ENCODE measurements around the gene TAF6L. TPM values are rescaled to one million over a fixed set of nuclear protein-coding genes. Genes with fewer than 3 reads are reported as not detected.

The TAF6L gene
- total and polyA plus RNA-seq, 9 of the 15 experiments (the other 6 are each of a cell fraction or from before 2014, with no cell fraction given): 0.04 to 45.5 (median 20.8) TPM

GRCh38 chr11:62725646-62726045 lies 45.5 kb upstream of the TAF6L start (continued):
- TF ChIP-seq FOXP1 (CRISPR knock-in tag; IDR thresholded peaks at IDR 0.05) (no peak), ILK (tag; IDR thresholded peaks at IDR 0.05; ENCODE audit: borderline replicate concordance, low read depth) (no peak)

GRCh38 chr11:62726156-62726914 lies 44.9 kb upstream of the TAF6L start:
- WGBS (ENCODE audit: insufficient coverage, low coverage, missing lambda C conversion rate): under 1% methylated on average over 47 of the region's 51 CpGs
- DNase-seq (ENCODE audit: extremely low read depth in 1 of 4, low spot score in 3 of 4): peak in 3 of 4 experiments; percentile 24 to 35 (median 29)
- ChIA-PET POLR2A (interaction anchor here (0.6 to 4.5 kb wide), 17 partner anchors 8 to 571 kb away, joined by 3 to 31 read pairs (median 6); partner anchors contain the start of genes BSCL2, C11orf98, CSKMT and GNG3), CTCF (ENCODE audit: low intra/inter-chr PET ratio) (interaction anchor here (0.6 kb wide), 1 partner anchor 79 kb away, joined by 5 read pairs; the partner anchor contains the start of gene NXF1)
- H3K27ac ChIP-seq (ENCODE audit: extremely low read depth, low read depth, low read length): peak overlapping the region; percentile 99
- H3K4me3 ChIP-seq: peak overlapping the region; percentile 90
- H3K9ac ChIP-seq (ENCODE audit: insufficient read depth in 1 of 2, low read depth in 2 of 2, low read length in 2 of 2): peak overlapping the region; percentile 98 to 100
- BruUV-seq (replicated peaks): no TSS peak
- H3K4me1 ChIP-seq (replicated peaks in 1 of 2; ENCODE audit: control insufficient read depth in 2 of 2, insufficient read depth in 2 of 2, low read length in 2 of 2): peaks cover 13 to 19% of the 10 kb centered on the region in 2 experiments; a peak in 4 of 5 replicates
- H2AFZ ChIP-seq (ENCODE audit: low read depth, low read length): peak overlapping the region; percentile 42; the same call in 1 of the 2 replicates
- peaks cover 6% of the 10 kb centered on the region; the same call in 1 of the 2 replicates for H4K20me1 ChIP-seq (replicated peaks; ENCODE audit: control insufficient read depth, insufficient read depth, low read length)
- in situ Hi-C loops (cut with MboI) (no loop called here), intact Hi-C loops (cut with micrococcal nuclease) (loop anchor here (2.0 to 10.0 kb wide), 6 partner anchors 20 to 136 kb away; partner anchors contain the start of genes BSCL2, GNG3, POLR2G and TMEM179B)
- no peaks in the 10 kb centered on the region for H3K27me3 ChIP-seq (ENCODE audit: control insufficient read depth in 2 of 2, insufficient read depth in 2 of 2, low read length in 2 of 2)
- no peaks in the 10 kb centered on the region for H3K9me1 ChIP-seq (ENCODE audit: control insufficient read depth, insufficient read depth, low read length)
- no peak for ATAC-seq
- FAIRE-seq: no peak
- H3K36me3 ChIP-seq (ENCODE audit: control insufficient read depth, insufficient read depth, low read length): peaks cover 58% of the 10 kb centered on the region
- no peaks in the 10 kb centered on the region for H3K9me3 ChIP-seq (replicated peaks; ENCODE audit: control insufficient read depth, insufficient read depth, low read depth, low read length)
- H3K79me2 ChIP-seq (ENCODE audit: control insufficient read depth, insufficient read depth, low read length): peaks cover 84% of the 10 kb centered on the region
- peak overlapping the region; percentile 100 for H3K4me2 ChIP-seq (ENCODE audit: insufficient read depth, low read length)
- TF ChIP-seq PYGO2 (tag; IDR thresholded peaks at IDR 0.05) (no peak), PCBP1 (IDR thresholded peaks at IDR 0.05; ENCODE audit: low read depth, low read length, poor library complexity, severe bottlenecking) (no peak), PHB (CRISPR knock-in tag; IDR thresholded peaks at IDR 0.05) (no peak), ZNF3 (CRISPR knock-in tag; IDR thresholded peaks at IDR 0.05) (no peak), NR2C2 (CRISPR knock-in tag; IDR thresholded peaks at IDR 0.05) (no peak; the same call in 1 of the 2 replicates), NR2C2 (tag; IDR thresholded peaks at IDR 0.05) (no peak), ZNF174 (CRISPR knock-in tag; IDR thresholded peaks at IDR 0.05) (no peak), ZNF143 (CRISPR knock-in tag; IDR thresholded peaks at IDR 0.05) (peak; percentile 53; the same call in 1 of the 2 replicates), ZNF644 (tag; IDR thresholded peaks at IDR 0.05; ENCODE audit: low read depth) (no peak), PHB2 (IDR thresholded peaks at IDR 0.05; ENCODE audit: low read depth) (peak; percentile 10; the same call in 1 of the 2 replicates), SAP30 (IDR thresholded peaks at IDR 0.05; ENCODE audit: borderline replicate concordance, insufficient read depth, low read depth, low read length, poor library complexity, severe bottlenecking) (peak; percentile 79)
- TF ChIP-seq, protein P1, sequence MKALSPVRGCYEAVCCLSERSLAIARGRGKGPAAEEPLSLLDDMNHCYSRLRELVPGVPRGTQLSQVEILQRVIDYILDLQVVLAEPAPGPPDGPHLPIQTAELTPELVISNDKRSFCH (CRISPR knock-in tag; IDR thresholded peaks at IDR 0.05): no peak
- TF ChIP-seq, protein P1 (tag; IDR thresholded peaks at IDR 0.05): no peak
- TF ChIP-seq, protein P2, sequence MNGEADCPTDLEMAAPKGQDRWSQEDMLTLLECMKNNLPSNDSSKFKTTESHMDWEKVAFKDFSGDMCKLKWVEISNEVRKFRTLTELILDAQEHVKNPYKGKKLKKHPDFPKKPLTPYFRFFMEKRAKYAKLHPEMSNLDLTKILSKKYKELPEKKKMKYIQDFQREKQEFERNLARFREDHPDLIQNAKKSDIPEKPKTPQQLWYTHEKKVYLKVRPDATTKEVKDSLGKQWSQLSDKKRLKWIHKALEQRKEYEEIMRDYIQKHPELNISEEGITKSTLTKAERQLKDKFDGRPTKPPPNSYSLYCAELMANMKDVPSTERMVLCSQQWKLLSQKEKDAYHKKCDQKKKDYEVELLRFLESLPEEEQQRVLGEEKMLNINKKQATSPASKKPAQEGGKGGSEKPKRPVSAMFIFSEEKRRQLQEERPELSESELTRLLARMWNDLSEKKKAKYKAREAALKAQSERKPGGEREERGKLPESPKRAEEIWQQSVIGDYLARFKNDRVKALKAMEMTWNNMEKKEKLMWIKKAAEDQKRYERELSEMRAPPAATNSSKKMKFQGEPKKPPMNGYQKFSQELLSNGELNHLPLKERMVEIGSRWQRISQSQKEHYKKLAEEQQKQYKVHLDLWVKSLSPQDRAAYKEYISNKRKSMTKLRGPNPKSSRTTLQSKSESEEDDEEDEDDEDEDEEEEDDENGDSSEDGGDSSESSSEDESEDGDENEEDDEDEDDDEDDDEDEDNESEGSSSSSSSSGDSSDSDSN (IDR thresholded peaks at IDR 0.05; ENCODE audit: borderline replicate concordance in 1 of 2, low read depth in 2 of 2, low read length in 2 of 2): peak in 1 of 2 experiments; percentile 21; a peak in 1 of 4 replicates
